ENCODE results near the gene PLCB4. TPM values are rescaled to one million over a fixed set of nuclear protein-coding genes. Genes with fewer than 3 reads are reported as not detected.

Gene PLCB4
- total RNA-seq, 1 donor from 2014 or later = 1.6 TPM

- DNase-seq (ENCODE audit: low read depth) = no peak
- FAIRE-seq = no peak
- Histone ChIP-seq H3K36me3 (ENCODE audit: control insufficient read depth, insufficient read depth, low read length) (no peaks in the 10 kb centered on the region), H3K4me3 (ENCODE audit: low read depth, low read length) (no peak overlapping the region), H3K27me3 (ENCODE audit: control insufficient read depth, insufficient read depth, low read length) (no peaks in the 10 kb centered on the region)
- TF ChIP-seq CTCF (IDR thresholded peaks at IDR 0.05; ENCODE audit: insufficient read depth, low read length, severe bottlenecking) = no peak
Measured at GRCh38 chr20:9241721-9242427, 173.0 kb downstream of the PLCB4 start.

- Histone ChIP-seq H3K27me3 (ENCODE audit: control insufficient read depth, insufficient read depth, low read length) (no peaks in the 10 kb centered on the region), H3K4me3 (ENCODE audit: low read depth, low read length) (no peak overlapping the region), H3K36me3 (ENCODE audit: control insufficient read depth, insufficient read depth, low read length) (no peaks in the 10 kb centered on the region)
- FAIRE-seq (no peak), DNase-seq (ENCODE audit: low read depth) (no peak)
- no peak for TF ChIP-seq CTCF (IDR thresholded peaks at IDR 0.05; ENCODE audit: insufficient read depth, low read length, severe bottlenecking)
Measured at GRCh38 chr20:9243986-9244385, 175.1 kb downstream of the PLCB4 start.

GRCh38 chr20:9244811-9245210 is 175.9 kb downstream of the PLCB4 start:
- Histone ChIP-seq H3K27me3 (ENCODE audit: control insufficient read depth, insufficient read depth, low read length) (no peaks in the 10 kb centered on the region), H3K36me3 (ENCODE audit: control insufficient read depth, insufficient read depth, low read length) (no peaks in the 10 kb centered on the region), H3K4me3 (ENCODE audit: low read depth, low read length) (no peak overlapping the region)
- FAIRE-seq = no peak
- DNase-seq (ENCODE audit: low read depth) = no peak
- no peak for TF ChIP-seq CTCF (IDR thresholded peaks at IDR 0.05; ENCODE audit: insufficient read depth, low read length, severe bottlenecking)

- FAIRE-seq (no peak), DNase-seq (ENCODE audit: low read depth) (no peak)
Measured at GRCh38 chr20:9246731-9247130, 177.8 kb downstream of the PLCB4 start.

GRCh38 chr20:9250511-9250910 is 181.6 kb downstream of the PLCB4 start:
- no peaks in the 10 kb centered on the region for H3K27me3 ChIP-seq (ENCODE audit: control insufficient read depth, insufficient read depth, low read length)
- TF ChIP-seq CTCF (IDR thresholded peaks at IDR 0.05; ENCODE audit: insufficient read depth, low read length, severe bottlenecking) = no peak
- no peaks in the 10 kb centered on the region for H3K36me3 ChIP-seq (ENCODE audit: control insufficient read depth, insufficient read depth, low read length)
- peak; percentile 41 for DNase-seq (ENCODE audit: low read depth)
- H3K4me3 ChIP-seq (ENCODE audit: low read depth, low read length) = no peak overlapping the region
- FAIRE-seq = no peak

More at GRCh38 chr20:9246731-9247130, 177.8 kb downstream of the PLCB4 start:
- no peak overlapping the region for H3K4me3 ChIP-seq (ENCODE audit: low read depth, low read length)
- H3K27me3 ChIP-seq (ENCODE audit: control insufficient read depth, insufficient read depth, low read length) = no peaks in the 10 kb centered on the region
- H3K36me3 ChIP-seq (ENCODE audit: control insufficient read depth, insufficient read depth, low read length) = no peaks in the 10 kb centered on the region
- no peak for TF ChIP-seq CTCF (IDR thresholded peaks at IDR 0.05; ENCODE audit: insufficient read depth, low read length, severe bottlenecking)
